ENCODE data around the gene TBC1D4.

The TBC1D4 gene

DNA sequence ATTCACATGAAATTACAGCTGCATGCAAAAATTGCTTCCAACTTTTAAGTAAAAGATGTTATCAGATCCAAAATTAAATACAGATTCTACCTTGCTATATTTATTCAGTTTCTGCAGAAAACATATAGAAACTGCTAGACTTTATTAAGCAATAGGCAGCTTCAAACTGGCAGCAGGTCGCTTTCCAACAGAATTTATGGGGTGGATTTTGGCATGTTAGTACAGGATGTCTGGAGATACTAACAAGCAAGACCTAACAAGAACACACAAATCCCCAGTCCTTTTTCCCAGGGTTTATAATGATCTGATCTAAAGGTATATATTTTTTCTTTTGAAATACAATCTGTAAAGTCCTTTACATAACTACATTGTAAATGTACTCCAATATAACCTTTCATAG lies 27.5 kb downstream of the TBC1D4 start:
- TF ChIP-seq, protein P1, sequence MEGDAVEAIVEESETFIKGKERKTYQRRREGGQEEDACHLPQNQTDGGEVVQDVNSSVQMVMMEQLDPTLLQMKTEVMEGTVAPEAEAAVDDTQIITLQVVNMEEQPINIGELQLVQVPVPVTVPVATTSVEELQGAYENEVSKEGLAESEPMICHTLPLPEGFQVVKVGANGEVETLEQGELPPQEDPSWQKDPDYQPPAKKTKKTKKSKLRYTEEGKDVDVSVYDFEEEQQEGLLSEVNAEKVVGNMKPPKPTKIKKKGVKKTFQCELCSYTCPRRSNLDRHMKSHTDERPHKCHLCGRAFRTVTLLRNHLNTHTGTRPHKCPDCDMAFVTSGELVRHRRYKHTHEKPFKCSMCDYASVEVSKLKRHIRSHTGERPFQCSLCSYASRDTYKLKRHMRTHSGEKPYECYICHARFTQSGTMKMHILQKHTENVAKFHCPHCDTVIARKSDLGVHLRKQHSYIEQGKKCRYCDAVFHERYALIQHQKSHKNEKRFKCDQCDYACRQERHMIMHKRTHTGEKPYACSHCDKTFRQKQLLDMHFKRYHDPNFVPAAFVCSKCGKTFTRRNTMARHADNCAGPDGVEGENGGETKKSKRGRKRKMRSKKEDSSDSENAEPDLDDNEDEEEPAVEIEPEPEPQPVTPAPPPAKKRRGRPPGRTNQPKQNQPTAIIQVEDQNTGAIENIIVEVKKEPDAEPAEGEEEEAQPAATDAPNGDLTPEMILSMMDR (IDR thresholded peaks at IDR 0.05; ENCODE audit: low read length, missing control alignments), result no peak
- H3K4me3 ChIP-seq (replicated peaks; ENCODE audit: low read depth, low read length), result no peak overlapping the region
- DNase-seq (ENCODE audit: low read depth), result no peak

DNA sequence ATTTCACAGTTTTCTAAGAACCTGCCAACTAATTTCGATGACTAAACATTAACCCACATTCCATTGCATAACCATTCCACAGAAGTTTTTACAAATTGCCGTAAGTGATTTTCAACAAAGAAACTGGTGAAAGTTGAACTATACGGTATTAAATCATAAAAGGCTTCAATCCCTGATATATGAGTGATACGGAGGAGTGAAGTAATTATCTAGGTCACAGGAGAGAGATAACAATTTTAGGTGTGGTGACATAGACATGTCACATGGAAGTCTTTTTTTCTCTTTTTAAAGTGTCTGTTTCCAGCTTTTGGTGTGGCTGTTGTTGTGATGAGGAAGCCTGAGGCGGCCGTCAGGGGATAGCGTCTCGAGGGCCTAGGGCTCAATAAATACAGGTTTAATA lies 29.4 kb downstream of the TBC1D4 start:
- peak; percentile 42 for DNase-seq (ENCODE audit: low read depth)
- no peak overlapping the region for H3K4me3 ChIP-seq (replicated peaks; ENCODE audit: low read depth, low read length)

DNA sequence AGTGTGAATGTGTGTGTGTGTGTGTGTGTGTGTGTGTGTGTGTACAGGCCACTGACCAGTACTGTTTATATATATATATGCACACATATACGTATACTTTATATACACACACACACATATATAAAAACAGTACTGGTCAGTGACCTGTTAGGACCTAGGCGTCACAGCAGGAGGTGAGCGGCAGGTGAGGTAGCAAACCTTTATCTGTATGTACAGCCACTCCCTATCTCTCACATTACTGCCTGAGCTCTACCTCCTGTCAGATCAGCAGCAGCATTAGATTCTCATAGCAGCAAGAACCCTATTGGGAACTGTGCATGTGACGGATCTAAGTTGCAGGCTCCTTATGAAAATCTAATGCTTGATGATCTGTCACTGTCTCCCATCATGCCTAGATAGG lies 34.5 kb downstream of the TBC1D4 start:
- no peak overlapping the region for H3K4me3 ChIP-seq (replicated peaks; ENCODE audit: low read depth, low read length)
- DNase-seq (ENCODE audit: low read depth), result no peak
- TF ChIP-seq, protein P1 (IDR thresholded peaks at IDR 0.05; ENCODE audit: low read length, missing control alignments), result no peak

More for the DNA sequence above, 29.4 kb downstream of the TBC1D4 start:
- TF ChIP-seq, protein P1 (IDR thresholded peaks at IDR 0.05; ENCODE audit: low read length, missing control alignments), result no peak

DNA sequence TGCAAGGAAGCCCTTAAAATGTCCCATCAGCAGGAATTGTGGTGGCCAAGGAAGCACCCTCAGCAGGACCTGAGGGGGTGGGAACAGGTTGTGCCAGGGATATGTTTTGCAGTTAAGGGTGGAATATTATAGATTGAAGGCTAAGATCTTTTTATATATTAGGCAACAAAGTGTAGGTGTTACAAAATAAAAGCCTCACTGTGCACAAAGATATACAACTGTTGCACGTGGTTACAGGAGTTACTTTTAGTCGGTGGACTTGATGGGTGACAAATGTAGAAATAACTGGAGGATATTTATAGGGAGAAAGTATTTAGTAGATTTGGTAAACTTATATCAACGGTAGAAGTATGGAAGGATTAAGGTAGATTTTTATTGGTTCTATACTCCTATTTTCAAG lies 35.1 kb downstream of the TBC1D4 start:
- no peak overlapping the region for H3K4me3 ChIP-seq (replicated peaks; ENCODE audit: low read depth, low read length)
- DNase-seq (ENCODE audit: low read depth), result no peak
- TF ChIP-seq, protein P1 (IDR thresholded peaks at IDR 0.05; ENCODE audit: low read length, missing control alignments), result no peak

DNA sequence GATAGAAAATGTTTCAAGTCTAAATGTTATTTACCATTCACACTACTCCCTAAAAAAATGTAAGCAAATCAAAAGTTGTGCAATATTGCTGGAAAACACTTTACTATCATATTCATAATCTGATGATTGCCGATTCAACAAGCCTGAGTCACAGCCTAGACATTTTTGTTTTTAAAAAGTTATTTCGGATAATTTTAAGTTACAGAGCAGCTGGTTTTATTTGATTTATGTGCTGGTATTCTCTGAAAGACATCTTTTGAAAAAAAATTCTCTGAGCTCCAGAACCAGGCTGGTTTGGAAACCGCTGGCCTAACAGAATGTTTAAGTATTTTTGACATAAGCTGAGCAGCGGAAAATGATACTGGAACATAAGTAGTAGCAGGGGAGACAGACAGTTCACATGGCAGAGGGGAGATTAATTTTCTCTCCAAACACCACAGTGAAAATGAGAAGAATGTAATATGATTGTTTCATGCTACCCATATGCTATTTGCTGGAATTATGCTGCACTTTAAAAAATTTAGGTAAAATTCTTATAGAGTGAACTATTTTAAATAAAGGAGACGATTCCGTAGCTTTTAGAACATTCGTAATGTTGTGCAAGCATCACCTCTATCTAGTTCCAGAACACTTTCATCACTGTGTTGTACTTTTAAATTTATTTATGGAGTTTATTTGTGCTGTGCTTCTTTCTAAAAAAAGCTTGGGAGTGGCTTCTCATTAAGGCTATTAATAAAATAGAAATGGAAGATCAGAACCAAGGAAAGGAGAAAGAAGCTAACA lies 36.1 kb downstream of the TBC1D4 start:
- H3K4me3 ChIP-seq (replicated peaks; ENCODE audit: low read depth, low read length), result peak overlapping the region; percentile 42

DNA sequence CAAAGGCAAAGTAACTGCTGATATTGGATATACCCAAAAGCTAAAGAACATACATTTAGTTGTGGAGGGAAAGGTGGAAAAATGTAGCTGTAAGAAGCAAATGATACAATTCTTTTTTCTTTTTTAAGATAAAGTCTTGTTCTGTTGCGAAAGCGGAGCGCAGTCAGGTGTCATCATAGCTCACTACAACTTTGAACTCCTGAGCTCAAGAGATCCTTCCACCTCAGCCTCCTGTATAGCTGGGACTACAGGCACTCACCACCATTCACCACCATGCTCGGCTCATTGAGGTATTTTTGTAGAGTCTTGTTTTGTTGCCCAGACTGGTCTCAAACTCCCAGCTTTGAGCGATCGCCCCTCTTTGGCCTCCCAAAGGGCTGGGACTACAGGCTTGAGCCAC lies 38.0 kb downstream of the TBC1D4 start:
- TF ChIP-seq, protein P1 (IDR thresholded peaks at IDR 0.05; ENCODE audit: low read length, missing control alignments), result no peak
- DNase-seq (ENCODE audit: low read depth), result no peak
- H3K4me3 ChIP-seq (replicated peaks; ENCODE audit: low read depth, low read length), result no peak overlapping the region

More for the DNA sequence above, 36.1 kb downstream of the TBC1D4 start:
- TF ChIP-seq, protein P1 (IDR thresholded peaks at IDR 0.05; ENCODE audit: low read length, missing control alignments), result no peak
- peak; percentile 53 for DNase-seq (ENCODE audit: low read depth)
